Testis (tissue), 2 donors: ENCODE measurements around the gene MLF1.

Experiments
- CTCF ChIP-seq, 3 experiments: fragments of 450-650 bp in 2 of 3; fragments of 200-600 bp in 1 of 3; sonication (generic) in 1 of 3; IDR thresholded peaks; one replicate each; pipeline ENCODE4 v1.5.1; 2016 to 2019; ENCODE audit warnings: antibody characterized with exemption in 3 of 3, mild to moderate bottlenecking in 2 of 3, moderate library complexity in 1 of 3
- POLR2A ChIP-seq: fragments of 450-650 bp; IDR thresholded peaks from one replicate; pipeline ENCODE4 v1.6.1; 2017; ENCODE audit warnings: antibody characterized with exemption, mild to moderate bottlenecking, moderate library complexity

GRCh38 chr3:158562674-158563073 lies 8.3 kb upstream of the MLF1 start:
- TF ChIP-seq POLR2A (no peak), CTCF (IDR thresholded peaks at IDR 0.05) (no peak)
